Activated T-helper 1 cell treated with anti-CD3 and anti-CD28 coated beads, Interleukin-12 subunit alpha, Interleukin-12 subunit beta, Interleukin-2, Interleukin-4 antibody, amounts not matched to agents 30 ng/mL and 10 ng/mL and 1 ng/mL, durations not matched to agents 14 hours and 24 hours and 36 hours (primary cell): ENCODE measurements around the gene ADORA2A. TPM values are rescaled to one million over a fixed set of nuclear protein-coding genes. Genes with fewer than 3 reads are reported as not detected.
A peak's percentile ranks its signal among the peaks of the same experiment; 100 is the strongest.

ENCODE experiments used
- DNase-seq: peaks from one replicate; pipeline ENCODE4 v3.0.0; 2021; ENCODE audit warnings: low spot score
- H3K27ac Mint-ChIP-seq: one replicate; pipeline ENCODE4 v1.8.0; 2021; ENCODE audit warnings: mild to moderate bottlenecking, mixed read lengths
- H3K27me3 Mint-ChIP-seq: one replicate; pipeline ENCODE4 v1.8.0; 2022; ENCODE audit warnings: mild to moderate bottlenecking, moderate library complexity, mixed read lengths; ENCODE audit not compliant: insufficient read depth
- H3K36me3 Mint-ChIP-seq: one replicate; pipeline ENCODE4 v1.8.0; 2021; ENCODE audit warnings: low read depth, mixed read lengths
- H3K4me1 Mint-ChIP-seq: one replicate; pipeline ENCODE4 v1.8.0; 2021; ENCODE audit warnings: low read depth, mixed read lengths
- H3K4me3 Mint-ChIP-seq: one replicate; pipeline ENCODE4 v1.8.0; 2021; ENCODE audit warnings: mild to moderate bottlenecking, moderate library complexity, mixed read lengths
- H3K9me3 Mint-ChIP-seq: one replicate; pipeline ENCODE4 v1.8.0; 2021; ENCODE audit warnings: mixed read lengths
- intact Hi-C: fragments of 100-400 bp; cut with micrococcal nuclease; formaldehyde crosslinking; loops from one replicate; pipeline ENCODE4 v1.15.1; 2024
- total RNA-seq: library from RNA; stranded (reverse); gene quantifications from 2 replicates; pipeline ENCODE4 v1.2.3, GENCODE V29; 2022

Gene ADORA2A
- total RNA-seq, 1 donor from 2014 or later = 27.7 TPM

DNA sequence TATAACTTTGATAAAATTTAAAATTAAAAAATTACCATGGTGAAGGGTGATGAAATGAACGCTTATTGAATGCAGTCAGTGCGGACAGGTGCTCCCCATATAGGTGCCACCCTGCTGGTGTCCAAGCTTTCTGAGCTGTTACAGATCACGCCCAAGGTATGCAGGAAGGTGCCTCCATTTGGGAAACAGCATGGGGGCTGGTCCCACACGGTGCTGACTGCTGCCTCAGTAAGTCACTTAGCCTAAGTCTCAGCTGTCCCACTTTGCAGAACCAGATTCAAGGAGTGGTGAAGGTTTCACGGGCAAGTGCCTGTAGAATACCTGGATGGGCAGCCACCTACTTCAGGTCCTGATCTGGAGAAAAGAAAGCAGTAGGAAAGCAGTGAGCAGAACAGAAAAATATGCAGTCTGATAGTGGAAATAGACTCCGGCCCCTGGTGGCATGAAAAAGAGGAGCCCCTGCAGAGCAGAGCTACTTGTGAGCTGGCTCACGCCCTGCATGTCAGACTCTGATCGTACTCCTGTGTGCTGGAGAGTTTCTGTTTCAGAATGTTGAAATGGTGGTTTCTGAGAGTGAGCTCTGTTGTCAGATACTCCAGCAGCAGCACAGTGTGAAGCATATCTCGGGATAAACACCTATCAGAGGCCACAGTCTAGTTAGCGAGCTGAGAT is 33.2 kb downstream of the ADORA2A start:
- H3K4me3 Mint-ChIP-seq = no peak overlapping the region
- peak overlapping the region; percentile 40 for H3K27ac Mint-ChIP-seq
- no peaks in the 10 kb centered on the region for H3K36me3 Mint-ChIP-seq
- peaks cover 22% of the 10 kb centered on the region for H3K4me1 Mint-ChIP-seq
- DNase-seq = peak; percentile 11
- H3K9me3 Mint-ChIP-seq = no peaks in the 10 kb centered on the region
- intact Hi-C loops = no loop called here
- no peaks in the 10 kb centered on the region for H3K27me3 Mint-ChIP-seq

DNA sequence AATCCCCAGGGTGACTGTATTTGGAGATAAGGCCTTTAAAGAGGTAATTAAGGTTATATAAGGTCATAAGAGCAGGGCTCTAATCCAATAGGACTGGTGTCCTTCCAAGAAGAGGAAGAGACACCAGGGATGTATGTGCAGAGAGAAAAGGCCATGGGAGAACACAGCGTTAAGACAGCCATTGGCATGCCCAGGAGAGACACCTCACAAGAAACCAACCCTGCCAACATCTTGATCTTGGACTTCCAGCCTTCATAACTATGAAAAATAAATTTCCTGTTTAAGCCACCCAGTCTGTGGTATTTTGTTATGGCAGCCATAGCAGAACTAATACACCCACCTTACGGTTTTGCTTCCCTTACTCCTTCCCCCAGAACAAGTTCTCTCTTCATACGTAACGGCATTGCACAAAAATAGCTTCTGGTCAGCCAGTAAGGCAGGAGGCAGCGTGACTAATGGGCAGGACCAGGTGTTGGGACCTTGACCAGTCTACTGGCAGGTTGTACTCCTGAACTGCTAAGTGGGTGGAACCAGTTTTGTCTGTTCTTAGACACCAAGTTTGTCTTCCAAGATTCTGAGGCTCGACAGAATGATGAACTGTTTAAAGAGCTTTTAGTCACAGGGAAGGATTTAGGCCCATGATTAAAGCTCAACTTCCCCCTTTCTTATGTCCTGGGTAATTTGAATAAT is 35.8 kb downstream of the ADORA2A start:
- Mint-ChIP-seq H3K27me3 (peaks cover 2% of the 10 kb centered on the region), H3K27ac (no peak overlapping the region), H3K4me3 (no peak overlapping the region), H3K4me1 (peaks cover 26% of the 10 kb centered on the region), H3K36me3 (no peaks in the 10 kb centered on the region), H3K9me3 (no peaks in the 10 kb centered on the region)
- no peak for DNase-seq
- intact Hi-C loops = no loop called here

DNA sequence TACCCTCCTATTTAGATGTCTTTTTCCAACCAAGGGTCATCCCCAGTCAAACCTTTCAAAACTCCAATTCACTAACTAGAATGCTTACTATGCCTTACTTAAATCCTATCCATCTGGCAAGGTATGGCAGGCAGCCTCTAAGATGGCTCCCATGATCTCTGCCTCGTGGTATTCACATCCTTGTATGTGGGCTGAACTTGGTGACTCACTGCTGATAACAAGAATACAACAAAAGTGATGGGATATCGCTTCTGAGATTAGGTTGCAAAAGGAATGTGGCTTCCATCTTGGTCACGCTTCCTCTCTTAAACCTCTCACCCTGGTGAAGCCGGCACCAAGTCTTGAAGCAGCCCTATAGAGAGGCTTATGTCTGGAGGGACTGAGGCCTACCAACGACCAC is 38.2 kb downstream of the ADORA2A start:
- intact Hi-C loops = loop anchor here (5.0 kb wide), 1 partner anchor 38 kb away; the partner anchor contains the start of gene ADORA2A
- no peak for DNase-seq
- Mint-ChIP-seq H3K36me3 (no peaks in the 10 kb centered on the region), H3K4me1 (peaks cover 15% of the 10 kb centered on the region), H3K4me3 (no peak overlapping the region), H3K27ac (no peak overlapping the region), H3K27me3 (peaks cover 2% of the 10 kb centered on the region), H3K9me3 (no peaks in the 10 kb centered on the region)

DNA sequence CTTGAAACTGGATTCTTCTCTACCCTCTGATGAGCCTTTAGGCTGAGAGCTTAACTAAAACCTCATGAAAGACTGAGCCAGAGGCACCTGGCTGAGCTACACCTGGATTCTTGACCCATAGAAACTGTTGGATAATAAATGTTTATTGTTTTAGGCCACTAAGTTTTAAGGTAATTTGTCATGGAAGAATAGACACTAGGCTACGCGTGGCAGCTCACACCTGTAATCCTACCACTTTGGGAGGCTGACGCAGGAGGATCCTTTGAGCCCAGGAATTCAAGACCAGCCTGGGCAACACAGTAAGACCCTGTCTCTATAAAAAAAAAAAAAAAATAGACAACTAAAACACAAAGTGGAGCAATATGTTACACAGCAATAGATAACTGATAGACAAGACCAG is 38.6 kb downstream of the ADORA2A start:
- H3K36me3 Mint-ChIP-seq = no peaks in the 10 kb centered on the region
- intact Hi-C loops = loop anchor here (5.0 kb wide), 1 partner anchor 39 kb away; the partner anchor contains the start of gene ADORA2A
- H3K4me1 Mint-ChIP-seq = peaks cover 11% of the 10 kb centered on the region
- H3K4me3 Mint-ChIP-seq = no peak overlapping the region
- no peak for DNase-seq
- peaks cover 2% of the 10 kb centered on the region for H3K27me3 Mint-ChIP-seq
- H3K27ac Mint-ChIP-seq = no peak overlapping the region
- no peaks in the 10 kb centered on the region for H3K9me3 Mint-ChIP-seq

DNA sequence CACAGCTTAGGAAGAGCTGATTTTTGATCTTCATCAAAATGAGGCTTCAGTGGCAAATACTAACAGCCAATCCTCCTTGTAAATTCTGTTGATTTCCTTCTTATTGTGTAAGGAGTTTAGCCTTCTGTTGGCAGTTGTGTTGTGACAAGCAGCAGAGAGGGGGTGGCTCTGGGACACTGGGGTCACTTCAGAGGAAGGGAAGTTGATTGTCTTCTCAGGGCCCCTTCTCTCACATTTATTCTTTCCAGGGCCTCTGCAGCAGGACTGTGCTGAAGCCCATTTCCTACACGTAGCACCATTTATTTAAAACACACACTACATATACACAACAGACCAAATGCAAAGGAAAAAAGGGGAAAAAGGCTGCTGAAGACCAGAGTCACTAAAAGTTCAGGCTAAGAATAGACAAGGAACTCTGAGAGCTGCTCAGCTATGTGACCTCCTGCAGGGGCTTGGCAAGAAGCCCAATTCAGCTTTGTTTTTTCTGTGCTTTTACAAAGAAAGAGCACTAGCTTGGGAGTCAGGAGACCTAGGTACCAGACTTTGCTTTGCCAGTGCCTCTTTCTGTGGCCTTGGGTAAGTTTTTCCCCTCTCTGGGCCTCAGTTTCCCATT is 39.4 kb downstream of the ADORA2A start:
- intact Hi-C loops = loop anchor here (5.0 kb wide), 1 partner anchor 40 kb away; the partner anchor contains the start of gene ADORA2A
- H3K4me3 Mint-ChIP-seq = no peak overlapping the region
- no peaks in the 10 kb centered on the region for H3K36me3 Mint-ChIP-seq

DNA sequence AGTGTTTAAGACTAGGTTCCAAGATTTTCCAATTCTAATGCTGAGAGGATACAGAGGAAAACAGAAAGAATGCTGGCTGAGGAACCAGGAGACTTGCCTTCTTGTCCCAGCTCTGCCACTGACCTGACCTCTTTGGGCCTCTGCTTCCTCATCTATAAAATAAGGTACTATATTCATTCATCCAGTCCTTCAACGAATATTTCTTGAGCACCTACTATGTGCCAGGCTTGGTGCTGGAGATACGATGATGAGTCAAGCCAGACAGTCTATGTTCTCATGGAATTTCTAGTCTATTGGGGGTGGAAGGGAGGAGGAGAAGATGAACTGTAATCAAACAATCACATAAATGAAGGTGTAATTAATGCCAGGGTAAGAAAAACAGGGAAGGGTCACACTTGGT is 39.9 kb downstream of the ADORA2A start:
- Mint-ChIP-seq H3K9me3 (no peaks in the 10 kb centered on the region), H3K4me3 (no peak overlapping the region), H3K27ac (no peak overlapping the region), H3K4me1 (peaks cover 6% of the 10 kb centered on the region), H3K27me3 (peaks cover 2% of the 10 kb centered on the region), H3K36me3 (no peaks in the 10 kb centered on the region)
- no peak for DNase-seq
- intact Hi-C loops = loop anchor here (5.0 kb wide), 1 partner anchor 40 kb away; the partner anchor contains the start of gene ADORA2A

More for the DNA sequence above, 39.4 kb downstream of the ADORA2A start:
- Mint-ChIP-seq H3K27me3 (peaks cover 2% of the 10 kb centered on the region), H3K27ac (no peak overlapping the region), H3K9me3 (no peaks in the 10 kb centered on the region), H3K4me1 (peaks cover 6% of the 10 kb centered on the region)
- no peak for DNase-seq

DNA sequence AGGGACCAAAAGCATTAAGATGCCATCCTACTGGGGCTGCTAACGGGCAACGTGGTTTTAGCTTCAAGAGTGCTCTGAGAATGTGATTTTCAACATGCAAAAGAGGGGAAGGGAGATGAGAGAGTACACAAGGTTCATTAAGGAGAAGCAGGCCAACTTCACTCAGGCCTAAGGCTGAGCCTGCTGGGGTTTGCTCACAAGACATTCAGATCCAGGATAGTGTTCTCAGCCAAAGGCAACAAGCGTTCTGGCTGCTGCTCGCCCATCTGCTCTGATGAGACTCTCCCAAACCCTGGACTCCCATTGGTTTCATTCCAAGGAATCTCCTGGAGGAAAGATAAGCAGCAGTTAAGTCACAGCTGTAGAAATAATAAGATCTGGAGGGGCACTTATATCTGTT is 44.2 kb downstream of the ADORA2A start:
- H3K4me3 Mint-ChIP-seq = no peak overlapping the region
- no peaks in the 10 kb centered on the region for H3K4me1 Mint-ChIP-seq
- intact Hi-C loops = no loop called here
- H3K36me3 Mint-ChIP-seq = no peaks in the 10 kb centered on the region
- H3K27ac Mint-ChIP-seq = no peak overlapping the region
- H3K9me3 Mint-ChIP-seq = no peaks in the 10 kb centered on the region
- H3K27me3 Mint-ChIP-seq = peaks cover 2% of the 10 kb centered on the region
- DNase-seq = no peak

DNA sequence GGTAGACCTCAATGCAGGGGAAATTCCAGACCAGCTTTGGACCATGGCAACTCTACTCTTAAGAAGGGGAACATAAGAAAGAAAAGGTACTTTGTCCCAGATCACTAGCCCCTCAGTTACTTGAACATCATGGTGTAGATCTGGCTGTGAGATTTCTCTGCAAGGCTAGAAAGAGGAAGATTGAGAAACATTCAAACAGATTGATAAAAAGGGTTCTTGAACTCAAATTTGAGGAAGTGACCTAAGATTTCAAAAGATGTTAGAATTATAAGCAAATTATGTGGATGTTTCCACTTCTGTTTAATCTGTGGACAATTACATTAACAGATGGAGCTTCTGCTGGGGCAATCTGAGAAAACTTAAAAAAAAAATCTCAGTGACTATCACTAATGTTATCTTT is 45.9 kb downstream of the ADORA2A start:
- DNase-seq = no peak
- Mint-ChIP-seq H3K9me3 (no peaks in the 10 kb centered on the region), H3K27me3 (peaks cover 2% of the 10 kb centered on the region), H3K4me1 (no peaks in the 10 kb centered on the region), H3K27ac (no peak overlapping the region), H3K4me3 (no peak overlapping the region), H3K36me3 (no peaks in the 10 kb centered on the region)
- intact Hi-C loops = no loop called here

DNA sequence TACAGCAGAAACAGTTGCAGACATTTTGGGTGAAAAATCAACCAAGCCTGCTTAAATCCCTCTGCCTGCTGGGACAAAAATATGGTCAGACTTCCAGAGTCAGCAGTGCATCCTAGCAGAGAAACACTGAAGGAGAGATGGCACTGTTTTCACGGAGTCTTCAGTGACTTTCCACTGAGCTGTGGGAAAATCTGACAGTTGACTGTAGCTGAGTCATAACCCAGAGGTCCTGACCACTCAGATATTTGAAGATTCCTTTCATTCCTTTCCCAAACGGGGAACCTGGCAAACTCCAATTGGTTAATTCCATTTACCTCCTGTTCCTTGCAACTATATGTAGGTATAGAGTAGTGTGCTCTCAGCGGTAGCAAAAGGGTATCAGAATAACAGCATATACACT is 46.8 kb downstream of the ADORA2A start:
- H3K9me3 Mint-ChIP-seq = no peaks in the 10 kb centered on the region
- no peak overlapping the region for H3K27ac Mint-ChIP-seq
- H3K4me3 Mint-ChIP-seq = no peak overlapping the region
- intact Hi-C loops = no loop called here
- H3K27me3 Mint-ChIP-seq = peaks cover 2% of the 10 kb centered on the region
- no peak for DNase-seq
- no peaks in the 10 kb centered on the region for H3K36me3 Mint-ChIP-seq
- no peaks in the 10 kb centered on the region for H3K4me1 Mint-ChIP-seq

DNA sequence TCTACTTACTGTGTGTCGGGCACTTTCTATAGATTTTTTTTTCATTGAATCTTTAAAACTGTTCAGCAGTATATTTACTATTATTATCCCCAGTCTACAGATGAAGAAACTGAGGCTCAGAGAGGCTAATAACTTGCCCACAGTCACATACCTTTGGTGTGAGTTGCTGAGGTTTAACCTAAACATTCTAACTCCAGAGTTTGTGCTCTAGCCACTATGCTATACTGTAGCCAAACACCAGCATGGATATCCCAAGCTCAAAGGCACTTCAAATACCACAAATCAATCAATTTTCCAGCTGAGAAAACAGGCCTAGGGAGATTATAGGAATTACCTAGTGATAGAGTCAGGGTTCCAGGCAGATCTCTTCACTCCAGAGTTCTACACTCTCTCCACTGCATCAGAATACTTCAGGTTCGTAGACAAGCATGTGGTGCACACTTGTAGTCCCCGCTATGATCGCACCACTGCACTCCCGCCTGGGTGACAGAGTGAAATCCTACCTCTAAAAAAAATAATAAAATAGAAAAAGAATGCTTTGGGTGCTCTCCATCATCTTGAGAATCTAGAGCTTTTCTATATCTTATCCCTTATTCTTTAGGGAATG is 47.4 kb downstream of the ADORA2A start:
- Mint-ChIP-seq H3K4me3 (no peak overlapping the region), H3K4me1 (no peaks in the 10 kb centered on the region), H3K36me3 (no peaks in the 10 kb centered on the region), H3K9me3 (no peaks in the 10 kb centered on the region), H3K27me3 (peaks cover 2% of the 10 kb centered on the region), H3K27ac (no peak overlapping the region)
- intact Hi-C loops = no loop called here
- no peak for DNase-seq

DNA sequence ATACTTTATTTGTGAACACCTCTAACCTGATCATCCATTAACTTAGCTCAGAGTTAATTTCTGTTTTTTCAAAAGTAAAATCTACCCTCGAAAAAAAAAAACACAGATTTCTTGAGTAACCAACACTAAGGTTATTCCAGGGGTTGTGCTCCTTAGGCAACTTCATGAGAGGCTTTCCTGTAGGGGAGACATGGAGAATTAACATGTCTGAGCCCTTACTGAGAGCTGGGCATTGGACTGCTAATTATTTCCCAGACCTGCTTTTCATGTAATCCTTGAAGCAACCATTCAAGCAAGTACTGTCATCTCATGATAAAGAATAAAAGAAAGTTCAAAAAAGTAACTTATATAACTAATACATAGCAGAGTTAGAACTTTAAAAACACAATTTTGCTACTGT is 54.2 kb downstream of the ADORA2A start:
- no peak for DNase-seq
- Mint-ChIP-seq H3K4me1 (peaks cover 17% of the 10 kb centered on the region), H3K36me3 (no peaks in the 10 kb centered on the region), H3K9me3 (no peaks in the 10 kb centered on the region), H3K27ac (no peak overlapping the region), H3K27me3 (peaks cover 8% of the 10 kb centered on the region), H3K4me3 (no peak overlapping the region)
- intact Hi-C loops = no loop called here

DNA sequence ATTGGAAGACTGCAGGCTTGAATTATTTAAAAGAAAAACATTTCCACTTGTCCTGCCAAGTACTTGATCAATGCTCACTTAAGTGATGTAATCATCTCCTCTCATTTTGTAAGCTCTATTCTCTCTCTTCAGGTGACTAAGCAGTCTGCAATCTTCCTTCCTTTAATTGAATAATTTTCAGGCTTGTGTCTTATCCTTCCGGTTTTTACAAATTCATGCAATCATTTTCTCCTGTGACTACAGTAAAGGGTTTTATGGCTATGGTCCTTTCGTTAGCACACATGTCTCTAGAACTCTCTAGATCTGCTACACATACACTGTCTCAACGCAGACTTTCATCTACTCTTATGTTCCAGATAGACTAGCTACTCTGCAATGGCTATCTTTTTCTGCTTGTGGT is 55.2 kb downstream of the ADORA2A start:
- H3K4me3 Mint-ChIP-seq = no peak overlapping the region
- intact Hi-C loops = no loop called here
- no peak for DNase-seq
- peaks cover 21% of the 10 kb centered on the region for H3K4me1 Mint-ChIP-seq
- peaks cover 6% of the 10 kb centered on the region for H3K27me3 Mint-ChIP-seq
- H3K27ac Mint-ChIP-seq = no peak overlapping the region
- no peaks in the 10 kb centered on the region for H3K36me3 Mint-ChIP-seq
- no peaks in the 10 kb centered on the region for H3K9me3 Mint-ChIP-seq

DNA sequence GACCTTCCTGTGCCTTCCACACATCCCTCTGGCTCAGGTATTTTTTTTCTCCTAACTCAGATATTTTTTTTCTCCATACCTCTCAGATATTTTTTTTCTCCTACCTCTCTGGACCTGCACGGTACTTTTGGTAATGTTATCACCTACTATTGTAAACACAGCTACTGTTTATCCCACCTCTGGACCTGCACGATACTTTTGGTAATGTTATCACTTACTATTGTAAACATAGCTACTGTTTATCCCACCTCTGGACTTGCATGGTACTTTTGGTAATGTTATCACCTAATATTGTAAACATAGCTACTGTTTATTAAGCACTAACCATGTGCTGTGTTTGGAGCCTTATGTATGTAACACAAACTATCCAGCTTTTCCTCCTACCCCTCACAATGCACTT is 55.6 kb downstream of the ADORA2A start:
- Mint-ChIP-seq H3K4me1 (peaks cover 21% of the 10 kb centered on the region), H3K27ac (no peak overlapping the region), H3K9me3 (no peaks in the 10 kb centered on the region), H3K4me3 (no peak overlapping the region), H3K36me3 (no peaks in the 10 kb centered on the region), H3K27me3 (peaks cover 6% of the 10 kb centered on the region)
- DNase-seq = no peak
- intact Hi-C loops = no loop called here
